ENCODE data around the gene LIN9.
"Not testable (repeated sequence)": the region's sequence is repeated elsewhere in the genome, so short reads cannot be mapped to it uniquely, and the experiment has no call there.

Gene LIN9

GRCh38 chr1:226210571-226211176 lies 98.3 kb downstream of the LIN9 start:
- Histone ChIP-seq H3K4me1 (peaks cover 10% of the 10 kb centered on the region; the same call in 1 of the 2 replicates), H3K27me3 (ENCODE audit: low read depth) (no peaks in the 10 kb centered on the region), H3K4me3 (no peak overlapping the region), H3K36me3 (replicated peaks) (no peaks in the 10 kb centered on the region), H3K9me3 (no peaks in the 10 kb centered on the region)
- no peak for DNase-seq (ENCODE audit: low spot score in 2 of 2)
- in situ Hi-C loops (cut with MboI; ENCODE audit: low sequenced_read_pairs) = no loop called here

- no peak for DNase-seq (ENCODE audit: low spot score in 2 of 2)
- peaks cover 10% of the 10 kb centered on the region; the same call in 1 of the 2 replicates for H3K4me1 ChIP-seq
- no peaks in the 10 kb centered on the region for H3K27me3 ChIP-seq (ENCODE audit: low read depth)
- no peak overlapping the region for H3K4me3 ChIP-seq
- H3K9me3 ChIP-seq = no peaks in the 10 kb centered on the region
- no peaks in the 10 kb centered on the region for H3K36me3 ChIP-seq (replicated peaks)
- in situ Hi-C loops (cut with MboI; ENCODE audit: low sequenced_read_pairs) = no loop called here
Observed at GRCh38 chr1:226209307-226210059, 99.5 kb downstream of the LIN9 start.

- H3K4me3 ChIP-seq = no peak overlapping the region
- DNase-seq (ENCODE audit: low spot score in 2 of 2) = no peak
- H3K4me1 ChIP-seq = 0 out of 2 replicates have a peak, but pooled peaks cover 2% of the 10 kb centered on the region
- in situ Hi-C loops (cut with MboI; ENCODE audit: low sequenced_read_pairs) = no loop called here
- H3K36me3 ChIP-seq (replicated peaks) = no peaks in the 10 kb centered on the region
- H3K27me3 ChIP-seq (ENCODE audit: low read depth) = no peaks in the 10 kb centered on the region
- no peaks in the 10 kb centered on the region for H3K9me3 ChIP-seq
Observed at GRCh38 chr1:226207048-226207447, 101.9 kb downstream of the LIN9 start.

- in situ Hi-C loops (cut with MboI; ENCODE audit: low sequenced_read_pairs) = no loop called here
- Histone ChIP-seq H3K4me1 (no peaks in the 10 kb centered on the region), H3K4me3 (no peak overlapping the region), H3K27me3 (ENCODE audit: low read depth) (no peaks in the 10 kb centered on the region), H3K9me3 (no peaks in the 10 kb centered on the region), H3K36me3 (replicated peaks) (no peaks in the 10 kb centered on the region)
- DNase-seq (ENCODE audit: low spot score in 2 of 2) = no peak
Observed at GRCh38 chr1:226204198-226204597, 104.8 kb downstream of the LIN9 start.

GRCh38 chr1:226203655-226204054 lies 105.3 kb downstream of the LIN9 start:
- H3K4me1 ChIP-seq = no peaks in the 10 kb centered on the region
- no peaks in the 10 kb centered on the region for H3K36me3 ChIP-seq (replicated peaks)
- no peak for DNase-seq (ENCODE audit: low spot score in 2 of 2)
- in situ Hi-C loops (cut with MboI; ENCODE audit: low sequenced_read_pairs) = no loop called here
- H3K9me3 ChIP-seq = no peaks in the 10 kb centered on the region
- no peaks in the 10 kb centered on the region for H3K27me3 ChIP-seq (ENCODE audit: low read depth)
- no peak overlapping the region for H3K4me3 ChIP-seq

GRCh38 chr1:226203240-226203639 lies 105.7 kb downstream of the LIN9 start:
- Histone ChIP-seq H3K36me3 (replicated peaks) (no peaks in the 10 kb centered on the region), H3K4me3 (no peak overlapping the region), H3K27me3 (ENCODE audit: low read depth) (no peaks in the 10 kb centered on the region), H3K4me1 (no peaks in the 10 kb centered on the region), H3K9me3 (no peaks in the 10 kb centered on the region)
- in situ Hi-C loops (cut with MboI; ENCODE audit: low sequenced_read_pairs) = no loop called here
- no peak for DNase-seq (ENCODE audit: low spot score in 2 of 2)

GRCh38 chr1:226202666-226203065 lies 106.3 kb downstream of the LIN9 start:
- in situ Hi-C loops (cut with MboI; ENCODE audit: low sequenced_read_pairs); H3K27me3 ChIP-seq (ENCODE audit: low read depth); DNase-seq (ENCODE audit: low spot score in 2 of 2); H3K4me3 ChIP-seq; H3K4me1 ChIP-seq; H3K9me3 ChIP-seq; H3K36me3 ChIP-seq (replicated peaks): not testable (repeated sequence)

GRCh38 chr1:226202246-226202645 lies 106.7 kb downstream of the LIN9 start:
- no peak for DNase-seq (ENCODE audit: low spot score in 2 of 2)
- no peaks in the 10 kb centered on the region for H3K4me1 ChIP-seq
- no peak overlapping the region for H3K4me3 ChIP-seq
- no peaks in the 10 kb centered on the region for H3K27me3 ChIP-seq (ENCODE audit: low read depth)
- H3K36me3 ChIP-seq (replicated peaks) = no peaks in the 10 kb centered on the region
- in situ Hi-C loops (cut with MboI; ENCODE audit: low sequenced_read_pairs) = no loop called here
- H3K9me3 ChIP-seq = no peaks in the 10 kb centered on the region

- Histone ChIP-seq H3K4me3 (no peak overlapping the region), H3K27me3 (ENCODE audit: low read depth) (no peaks in the 10 kb centered on the region), H3K4me1 (no peaks in the 10 kb centered on the region), H3K36me3 (replicated peaks) (no peaks in the 10 kb centered on the region), H3K9me3 (no peaks in the 10 kb centered on the region)
- peak in 1 of 2 experiments; percentile 44 for DNase-seq (ENCODE audit: low spot score in 2 of 2)
- in situ Hi-C loops (cut with MboI; ENCODE audit: low sequenced_read_pairs) = no loop called here
Observed at GRCh38 chr1:226201029-226201593, 107.9 kb downstream of the LIN9 start.

- H3K9me3 ChIP-seq = no peaks in the 10 kb centered on the region
- H3K36me3 ChIP-seq (replicated peaks) = no peaks in the 10 kb centered on the region
- in situ Hi-C loops (cut with MboI; ENCODE audit: low sequenced_read_pairs) = no loop called here
- no peaks in the 10 kb centered on the region for H3K27me3 ChIP-seq (ENCODE audit: low read depth)
- H3K4me3 ChIP-seq = no peak overlapping the region
- DNase-seq (ENCODE audit: low spot score in 2 of 2) = no peak
- H3K4me1 ChIP-seq = no peaks in the 10 kb centered on the region
Observed at GRCh38 chr1:226199971-226200370, 109.0 kb downstream of the LIN9 start.

- H3K36me3 ChIP-seq (replicated peaks) = no peaks in the 10 kb centered on the region
- H3K27me3 ChIP-seq (ENCODE audit: low read depth) = no peaks in the 10 kb centered on the region
- H3K4me3 ChIP-seq = no peak overlapping the region
- H3K9me3 ChIP-seq = no peaks in the 10 kb centered on the region
- H3K4me1 ChIP-seq = no peaks in the 10 kb centered on the region
- DNase-seq (ENCODE audit: low spot score in 2 of 2) = no peak
- in situ Hi-C loops (cut with MboI; ENCODE audit: low sequenced_read_pairs) = no loop called here
Observed at GRCh38 chr1:226195144-226195543, 113.8 kb downstream of the LIN9 start.

GRCh38 chr1:226187380-226187779 lies 121.6 kb downstream of the LIN9 start:
- H3K36me3 ChIP-seq (replicated peaks) = peaks cover 4% of the 10 kb centered on the region; the same call in 1 of the 2 replicates
- H3K27me3 ChIP-seq (ENCODE audit: low read depth) = no peaks in the 10 kb centered on the region; the same call in 1 of the 2 replicates
- peaks cover 10% of the 10 kb centered on the region for H3K4me1 ChIP-seq
- H3K9me3 ChIP-seq = no peaks in the 10 kb centered on the region
- in situ Hi-C loops (cut with MboI; ENCODE audit: low sequenced_read_pairs) = no loop called here
- DNase-seq (ENCODE audit: low spot score in 2 of 2) = no peak
- H3K4me3 ChIP-seq = peak overlapping the region; percentile 78

- Histone ChIP-seq H3K36me3 (replicated peaks) (peaks cover 4% of the 10 kb centered on the region; the same call in 1 of the 2 replicates), H3K9me3 (no peaks in the 10 kb centered on the region), H3K4me3 (peak overlapping the region; percentile 78), H3K27me3 (ENCODE audit: low read depth) (no peaks in the 10 kb centered on the region; the same call in 1 of the 2 replicates), H3K4me1 (peaks cover 12% of the 10 kb centered on the region)
- in situ Hi-C loops (cut with MboI; ENCODE audit: low sequenced_read_pairs) = no loop called here
- no peak for DNase-seq (ENCODE audit: low spot score in 2 of 2)
Observed at GRCh38 chr1:226187019-226187322, 122.0 kb downstream of the LIN9 start.
